GM12874 (cell line): ENCODE measurements around the gene GNPTG.

Experiments used
- TF ChIP-seq, protein P1 (sequence below): IDR thresholded peaks from 2 replicates; pipeline ENCODE4 v1.5.1; 2011; ENCODE audit warnings: low read depth, mild to moderate bottlenecking, control low read depth, low read length, moderate library complexity; ENCODE audit not compliant: insufficient read depth

The GNPTG gene

DNA sequence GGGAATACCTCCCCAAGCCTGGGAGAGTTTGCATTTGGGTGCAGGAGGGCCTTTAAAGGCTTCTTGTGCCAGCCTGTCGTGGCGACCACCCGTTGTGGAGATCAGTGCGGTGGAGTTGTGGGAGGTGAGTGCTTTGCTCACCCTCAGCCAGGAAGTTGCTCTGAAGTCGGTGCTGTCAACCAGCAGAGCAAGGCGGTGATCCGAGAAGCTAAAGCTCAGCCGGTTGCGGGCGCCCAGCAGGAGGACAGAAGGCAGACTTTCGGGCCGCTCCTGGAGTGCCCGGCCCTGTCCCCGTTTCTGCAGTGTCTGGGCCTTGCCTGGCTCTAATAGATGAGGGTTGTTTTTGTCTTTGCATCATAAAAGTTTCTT, 40.9 kb upstream of the GNPTG start:
- TF ChIP-seq, protein P1, sequence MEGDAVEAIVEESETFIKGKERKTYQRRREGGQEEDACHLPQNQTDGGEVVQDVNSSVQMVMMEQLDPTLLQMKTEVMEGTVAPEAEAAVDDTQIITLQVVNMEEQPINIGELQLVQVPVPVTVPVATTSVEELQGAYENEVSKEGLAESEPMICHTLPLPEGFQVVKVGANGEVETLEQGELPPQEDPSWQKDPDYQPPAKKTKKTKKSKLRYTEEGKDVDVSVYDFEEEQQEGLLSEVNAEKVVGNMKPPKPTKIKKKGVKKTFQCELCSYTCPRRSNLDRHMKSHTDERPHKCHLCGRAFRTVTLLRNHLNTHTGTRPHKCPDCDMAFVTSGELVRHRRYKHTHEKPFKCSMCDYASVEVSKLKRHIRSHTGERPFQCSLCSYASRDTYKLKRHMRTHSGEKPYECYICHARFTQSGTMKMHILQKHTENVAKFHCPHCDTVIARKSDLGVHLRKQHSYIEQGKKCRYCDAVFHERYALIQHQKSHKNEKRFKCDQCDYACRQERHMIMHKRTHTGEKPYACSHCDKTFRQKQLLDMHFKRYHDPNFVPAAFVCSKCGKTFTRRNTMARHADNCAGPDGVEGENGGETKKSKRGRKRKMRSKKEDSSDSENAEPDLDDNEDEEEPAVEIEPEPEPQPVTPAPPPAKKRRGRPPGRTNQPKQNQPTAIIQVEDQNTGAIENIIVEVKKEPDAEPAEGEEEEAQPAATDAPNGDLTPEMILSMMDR, result no peak

DNA sequence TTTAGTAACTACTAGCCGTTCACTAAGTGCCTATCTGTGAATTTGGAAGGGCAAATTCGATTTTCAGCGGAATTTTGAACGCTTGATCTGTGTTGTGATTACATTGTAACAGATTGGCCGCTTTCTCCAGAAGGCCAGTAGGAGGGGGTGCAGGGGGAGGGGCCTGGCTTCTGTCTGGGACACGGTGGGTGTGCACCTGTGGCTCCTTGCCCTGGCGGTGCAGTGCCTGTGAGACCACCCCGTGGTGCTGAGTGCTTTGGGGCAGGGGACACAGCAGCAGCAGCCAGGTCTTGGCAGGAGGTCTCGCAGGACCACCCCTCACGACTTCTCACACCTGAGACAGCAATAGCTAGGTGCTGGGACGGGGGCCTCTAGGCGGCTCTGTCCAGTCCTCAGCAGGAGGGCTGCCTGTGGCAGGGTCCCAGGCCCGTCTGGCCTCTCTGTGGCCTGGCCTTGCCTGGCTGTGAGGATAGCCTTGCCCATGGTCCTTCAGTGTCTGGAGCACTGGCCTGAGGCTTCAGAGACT, 40.5 kb upstream of the GNPTG start:
- TF ChIP-seq, protein P1, result no peak

DNA sequence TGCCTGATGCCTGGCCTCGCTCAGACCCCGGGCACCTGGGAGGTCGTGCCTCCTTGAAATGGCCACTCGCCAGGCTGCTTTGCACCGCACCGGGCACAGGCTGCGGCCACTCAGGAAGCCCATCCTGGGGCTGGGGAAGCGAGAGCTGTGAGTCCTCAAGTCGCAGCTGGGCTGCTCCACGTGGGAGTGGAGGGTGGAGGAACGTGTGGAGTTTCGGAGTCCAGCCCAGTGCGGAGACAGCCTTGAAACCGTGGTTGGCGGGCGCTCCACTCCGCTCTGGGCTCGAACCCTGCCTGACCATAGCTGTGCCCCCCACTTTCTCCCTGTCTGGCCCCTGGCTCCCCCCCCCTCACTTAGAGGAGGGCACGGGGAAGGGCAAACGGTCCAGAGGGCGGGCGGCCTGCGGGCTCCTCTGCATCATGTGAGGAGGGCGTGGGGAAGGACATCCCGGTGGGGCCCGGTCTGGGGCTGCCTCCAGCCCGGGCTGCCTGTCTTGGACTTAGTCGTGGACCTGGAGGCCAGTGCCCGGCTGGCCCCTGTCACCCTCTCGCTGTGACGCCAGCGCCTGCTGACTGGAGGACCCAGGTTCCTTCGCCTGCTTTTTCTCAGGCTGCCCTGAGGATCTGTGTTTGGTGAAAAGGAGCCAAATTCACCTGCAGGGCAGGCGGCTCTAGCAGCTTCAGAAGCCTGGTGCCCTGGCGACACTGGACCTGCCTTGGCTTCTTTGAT, 39.8 kb upstream of the GNPTG start:
- TF ChIP-seq, protein P1, result no peak

DNA sequence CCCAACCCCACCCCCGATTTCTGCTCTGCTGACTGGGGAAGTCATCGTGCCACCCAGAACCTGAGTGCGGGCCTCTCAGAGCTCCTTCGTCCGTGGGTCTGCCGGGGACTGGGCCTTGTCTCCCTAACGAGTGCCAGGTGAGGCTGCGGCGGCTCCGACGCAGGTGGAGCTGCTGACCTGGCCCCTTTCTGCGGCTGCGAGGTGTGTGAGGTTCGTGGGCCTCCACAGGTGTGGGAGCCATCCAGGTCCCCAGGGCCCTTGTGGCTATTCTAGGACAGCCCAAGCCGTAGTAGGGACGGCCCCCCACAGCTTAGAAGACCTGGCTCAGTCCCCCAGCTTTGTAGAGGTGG, 39.3 kb upstream of the GNPTG start:
- TF ChIP-seq, protein P1, result no peak

DNA sequence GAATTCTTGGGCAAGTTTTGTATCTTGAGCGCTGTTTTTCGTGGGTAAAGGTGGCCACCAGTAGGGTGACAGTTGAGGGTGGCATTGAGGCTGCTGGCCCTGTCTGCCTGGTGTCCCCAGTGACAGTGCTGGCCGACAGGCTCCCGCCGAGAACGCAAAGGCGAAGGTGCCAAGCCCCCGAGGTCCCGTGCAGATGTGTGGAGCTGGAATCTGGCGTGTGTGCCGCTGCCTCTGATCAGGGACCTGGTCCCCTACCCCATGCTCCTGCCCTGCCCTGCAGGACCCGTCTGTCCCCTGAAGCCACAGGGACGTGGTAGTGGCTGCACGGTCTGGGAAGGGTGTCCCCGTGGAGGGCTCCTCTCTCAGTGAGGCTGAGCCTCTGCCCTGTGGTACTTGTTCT, 38.8 kb upstream of the GNPTG start:
- TF ChIP-seq, protein P1, result no peak

DNA sequence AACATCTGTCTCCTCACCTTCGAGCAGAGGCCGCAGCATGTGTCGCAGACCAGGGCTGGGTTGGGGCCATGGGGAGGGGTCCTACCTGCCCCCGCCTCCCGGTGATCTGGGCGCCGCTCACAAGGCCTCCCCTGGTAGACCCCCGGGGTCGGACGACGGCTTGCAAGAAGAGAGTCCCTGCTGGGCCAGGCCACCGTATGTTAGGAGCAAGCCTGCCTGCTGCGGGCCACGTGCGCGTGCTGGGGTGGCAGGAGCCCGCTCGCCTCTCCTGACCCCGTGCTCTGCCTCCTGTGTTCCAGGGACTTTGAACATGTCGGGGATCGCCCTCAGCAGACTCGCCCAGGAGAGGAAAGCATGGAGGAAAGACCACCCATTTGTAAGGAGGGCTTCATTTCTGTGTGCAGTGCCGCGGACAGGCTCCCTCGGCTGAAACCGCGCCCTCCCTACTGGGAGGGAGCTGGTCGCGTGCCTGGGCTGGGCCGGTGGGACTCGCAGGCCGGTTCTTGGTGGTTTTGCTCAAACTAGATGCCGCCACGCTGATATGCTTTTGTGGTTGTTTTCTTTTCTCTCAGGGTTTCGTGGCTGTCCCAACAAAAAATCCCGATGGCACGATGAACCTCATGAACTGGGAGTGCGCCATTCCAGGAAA, 37.9 kb upstream of the GNPTG start:
- TF ChIP-seq, protein P1, result no peak

DNA sequence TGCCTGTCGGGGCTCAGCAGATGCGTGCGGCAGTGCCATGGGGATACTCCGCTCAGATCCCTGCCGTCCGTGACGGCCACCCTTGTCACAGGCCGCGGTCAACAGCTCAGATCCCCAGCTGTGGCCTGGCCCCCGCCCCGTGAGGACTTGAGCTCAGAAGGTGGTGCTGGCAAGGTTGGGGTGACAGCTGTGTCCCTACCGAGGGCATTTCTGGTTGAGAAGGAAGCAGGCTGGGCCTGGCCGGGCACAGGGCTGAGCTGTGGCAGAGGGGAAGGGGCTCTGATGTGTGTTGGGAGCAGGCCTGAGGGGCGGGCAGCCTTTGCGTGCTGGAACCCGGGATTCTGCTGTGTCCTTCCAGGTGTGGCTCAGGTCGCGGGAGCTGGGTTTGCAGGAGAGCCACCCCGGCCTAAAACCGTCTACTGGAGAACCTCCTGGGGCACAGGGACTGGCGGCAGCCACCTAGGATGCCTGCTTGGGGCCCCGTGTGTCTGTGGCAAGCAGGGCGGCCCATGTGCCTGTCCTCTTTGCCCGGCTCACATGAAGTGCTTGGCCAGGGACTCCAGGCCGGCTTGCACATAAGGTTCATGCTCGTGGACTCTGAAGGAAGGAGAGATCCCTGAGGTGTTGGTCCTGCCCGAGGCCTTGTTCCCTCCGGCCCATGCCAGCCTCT, 37.2 kb upstream of the GNPTG start:
- TF ChIP-seq, protein P1, result no peak
